Activated CD4-positive, alpha-beta memory T cell treated with anti-CD3 and anti-CD28 coated beads, Interleukin-2, amount 10 ng/mL, durations not matched to agents 7 days and 5 days (primary cell): ENCODE results near the gene CHCHD4. TPM values are rescaled to one million over a fixed set of nuclear protein-coding genes. Genes with fewer than 3 reads are reported as not detected.

Source experiments
- CTCF ChIA-PET: fragments of 350-600 bp; sonication (Branson Sonifier 250); formaldehyde crosslinking; loops from one replicate; lab custom pipeline; 2021; ENCODE audit warnings: antibody characterized with exemption, inconsistent platforms; lab: Charles Lee
- POLR2A ChIA-PET: fragments of 350-600 bp; sonication (Branson Sonifier 250); formaldehyde crosslinking; loops from one replicate; lab custom pipeline; 2021; ENCODE audit warnings: antibody characterized with exemption; lab: Charles Lee
- DNase-seq: peaks from one replicate; pipeline ENCODE4 v3.0.0-alpha.2; 2020
- H3K27ac Mint-ChIP-seq: one replicate; pipeline ENCODE4 v1.8.0; 2021; ENCODE audit warnings: mild to moderate bottlenecking, mixed read lengths
- H3K27me3 Mint-ChIP-seq: one replicate; pipeline ENCODE4 v1.8.0; 2021; ENCODE audit warnings: mixed read lengths
- H3K36me3 Mint-ChIP-seq: one replicate; pipeline ENCODE4 v1.8.0; 2021; ENCODE audit warnings: low read depth, mixed read lengths
- H3K4me1 Mint-ChIP-seq: one replicate; pipeline ENCODE4 v1.8.0; 2021; ENCODE audit warnings: mixed read lengths
- H3K4me3 Mint-ChIP-seq: one replicate; pipeline ENCODE4 v1.8.0; 2021; ENCODE audit warnings: mild to moderate bottlenecking, mixed read lengths
- H3K9me3 Mint-ChIP-seq: one replicate; pipeline ENCODE4 v1.8.0; 2021; ENCODE audit warnings: mixed read lengths
- total RNA-seq, 2 experiments: library from RNA; stranded (reverse); gene quantifications; one replicate each; pipeline ENCODE4 v1.2.3, GENCODE V29; 2021

Gene CHCHD4
- total RNA-seq, 2 experiments from 2014 or later, result 11.5 to 12.8 TPM

DNA sequence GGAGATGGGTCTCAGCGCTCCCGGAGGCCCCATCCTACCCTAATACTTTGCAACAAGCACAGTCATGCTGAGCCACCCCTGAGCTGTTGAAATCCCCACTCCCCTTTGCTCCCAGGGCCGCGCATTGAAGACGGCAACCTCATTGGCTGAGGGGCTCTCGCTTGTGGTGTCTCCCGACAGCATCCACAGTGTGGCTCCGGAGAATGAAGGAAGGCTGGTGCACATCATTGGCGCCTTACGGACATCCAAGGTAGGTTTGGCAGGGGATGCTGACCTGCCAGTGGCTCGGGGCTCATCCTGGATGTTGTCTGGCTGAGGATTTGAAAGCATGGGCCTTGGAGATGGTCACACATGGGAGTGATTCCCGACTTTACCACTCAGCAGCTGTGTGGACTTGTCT lies 6.0 kb upstream of the CHCHD4 start:
- H3K36me3 Mint-ChIP-seq, result peaks cover 82% of the 10 kb centered on the region
- H3K4me3 Mint-ChIP-seq, result no peak overlapping the region
- ChIA-PET CTCF (interaction anchor here (0.9 kb wide), 1 partner anchor 13 kb away, joined by 3 read pairs; no protein-coding TSS in a partner anchor), POLR2A (interaction anchor here (0.6 to 1.1 kb wide), 2 partner anchors 11 to 14 kb away, joined by 3 read pairs; no protein-coding TSS in a partner anchor)
- H3K27me3 Mint-ChIP-seq, result no peaks in the 10 kb centered on the region
- peaks cover 31% of the 10 kb centered on the region for H3K4me1 Mint-ChIP-seq
- no peak overlapping the region for H3K27ac Mint-ChIP-seq
- H3K9me3 Mint-ChIP-seq, result no peaks in the 10 kb centered on the region
- DNase-seq, result no peak

DNA sequence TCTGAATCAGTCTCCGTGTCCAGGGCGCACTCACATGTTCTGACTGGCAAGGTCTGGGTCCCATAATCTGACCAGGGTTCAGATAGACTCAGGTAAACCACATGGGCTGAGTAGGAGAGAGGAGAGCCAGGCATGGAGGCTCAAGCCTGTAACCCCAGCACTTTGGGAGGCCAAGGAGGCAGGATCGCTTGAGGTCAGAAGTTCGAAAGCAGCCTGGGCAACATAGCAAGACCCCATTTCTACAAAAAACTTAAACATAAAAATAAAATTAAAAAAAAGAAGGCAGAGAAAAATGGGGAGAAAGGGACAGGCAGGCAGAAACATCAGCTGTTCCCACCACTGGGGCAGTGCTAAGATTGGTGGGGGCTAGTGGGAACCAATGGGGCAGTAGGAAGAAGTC lies 5.6 kb upstream of the CHCHD4 start:
- Mint-ChIP-seq H3K36me3 (peaks cover 79% of the 10 kb centered on the region), H3K27me3 (no peaks in the 10 kb centered on the region), H3K9me3 (no peaks in the 10 kb centered on the region), H3K27ac (no peak overlapping the region), H3K4me1 (peaks cover 32% of the 10 kb centered on the region), H3K4me3 (no peak overlapping the region)
- POLR2A ChIA-PET, result no interaction called here
- CTCF ChIA-PET, result no interaction called here
- DNase-seq, result no peak

DNA sequence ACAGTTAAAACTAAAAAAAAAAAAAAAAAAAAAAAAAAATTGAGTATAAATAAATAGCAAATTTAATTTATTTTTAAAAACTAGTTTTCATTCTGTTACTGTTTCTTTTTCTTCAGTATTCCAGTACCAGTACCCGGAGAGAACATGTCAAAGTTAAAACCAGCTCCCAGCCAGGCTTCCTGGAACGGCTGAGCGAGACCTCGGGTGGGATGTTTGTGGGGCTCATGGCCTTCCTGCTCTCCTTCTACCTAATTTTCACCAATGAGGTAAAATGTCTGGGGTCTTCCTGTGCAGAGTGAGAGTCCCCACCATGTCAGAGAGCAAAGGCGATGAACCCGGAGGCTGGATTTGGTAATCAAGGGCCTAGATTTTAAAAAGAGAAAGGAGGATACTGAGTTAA lies 4.6 kb upstream of the CHCHD4 start:
- H3K27ac Mint-ChIP-seq, result no peak overlapping the region
- ChIA-PET CTCF (no interaction called here), POLR2A (interaction anchor here (1.0 to 9.0 kb wide), 2 partner anchors 13 to 46 kb away, joined by 3 to 133 read pairs; no protein-coding TSS in a partner anchor)
- no peaks in the 10 kb centered on the region for H3K27me3 Mint-ChIP-seq
- peaks cover 72% of the 10 kb centered on the region for H3K36me3 Mint-ChIP-seq
- H3K4me1 Mint-ChIP-seq, result peaks cover 32% of the 10 kb centered on the region
- no peak overlapping the region for H3K4me3 Mint-ChIP-seq
- H3K9me3 Mint-ChIP-seq, result no peaks in the 10 kb centered on the region
- no peak for DNase-seq

DNA sequence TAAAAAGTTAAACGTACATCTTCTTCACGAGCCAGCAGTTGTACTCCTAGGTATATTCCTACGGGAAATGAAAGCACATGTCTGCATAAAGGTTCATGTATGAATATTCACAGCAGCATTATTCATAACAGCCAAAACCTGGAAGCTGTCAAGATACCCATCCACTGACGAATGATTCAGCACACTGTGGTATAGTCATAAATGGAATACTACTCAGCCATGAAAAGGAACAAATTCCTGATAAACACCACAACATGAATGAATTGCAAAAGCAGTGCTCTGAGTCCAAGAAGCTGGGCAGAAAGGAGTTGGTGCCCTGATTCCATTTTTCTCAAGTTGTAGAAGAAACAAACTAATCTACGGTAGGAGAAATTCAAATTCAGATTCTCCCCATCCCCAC lies 4.1 kb upstream of the CHCHD4 start:
- ChIA-PET CTCF (interaction anchor here (0.9 kb wide), 1 partner anchor 14 kb away, joined by 3 read pairs; no protein-coding TSS in a partner anchor), POLR2A (interaction anchor here (1.0 to 9.0 kb wide), 3 partner anchors 13 to 47 kb away, joined by 3 to 133 read pairs (median 4); no protein-coding TSS in a partner anchor)
- Mint-ChIP-seq H3K4me1 (peaks cover 36% of the 10 kb centered on the region), H3K27me3 (no peaks in the 10 kb centered on the region), H3K36me3 (peaks cover 66% of the 10 kb centered on the region), H3K27ac (no peak overlapping the region), H3K4me3 (no peak overlapping the region), H3K9me3 (no peaks in the 10 kb centered on the region)
- no peak for DNase-seq

DNA sequence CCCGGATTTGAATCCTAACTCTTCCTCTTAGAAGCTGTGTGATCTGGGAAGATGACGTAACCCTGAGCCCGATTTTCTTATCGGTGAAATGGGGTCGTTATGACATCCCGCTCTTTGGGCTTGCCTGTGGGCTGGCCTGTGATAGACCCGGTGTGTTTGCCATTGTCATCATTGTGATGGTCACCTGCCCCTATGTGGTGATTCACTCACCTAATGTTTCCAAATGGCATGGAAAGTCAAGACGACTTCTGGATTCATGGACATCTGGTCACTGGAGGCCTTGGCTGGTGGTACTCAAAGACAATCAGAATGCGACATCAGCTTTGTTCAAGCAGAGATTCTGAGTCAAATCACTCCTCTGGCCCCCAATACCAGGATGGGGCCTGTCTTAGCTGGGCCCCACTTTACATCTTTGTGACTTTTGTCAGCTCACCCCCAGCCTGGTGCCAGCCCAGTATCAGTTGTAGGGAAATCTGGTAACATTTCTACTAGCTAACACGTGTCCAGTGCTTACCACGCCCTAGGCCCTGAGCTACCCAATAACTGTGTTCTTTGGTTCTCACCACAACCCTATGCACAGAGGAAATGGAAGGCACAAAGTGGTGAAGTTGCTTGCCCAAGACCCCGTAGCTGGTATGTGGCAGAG lies 3.0 kb upstream of the CHCHD4 start:
- no peaks in the 10 kb centered on the region for H3K27me3 Mint-ChIP-seq
- POLR2A ChIA-PET, result interaction anchor here (9.0 kb wide), 1 partner anchor 14 kb away, joined by 133 read pairs; no protein-coding TSS in a partner anchor
- peaks cover 47% of the 10 kb centered on the region for H3K4me1 Mint-ChIP-seq
- DNase-seq, result no peak
- no peak overlapping the region for H3K4me3 Mint-ChIP-seq
- no peak overlapping the region for H3K27ac Mint-ChIP-seq
- CTCF ChIA-PET, result interaction anchor here (0.9 kb wide), 1 partner anchor 15 kb away, joined by 3 read pairs; no protein-coding TSS in a partner anchor
- H3K9me3 Mint-ChIP-seq, result no peaks in the 10 kb centered on the region
- H3K36me3 Mint-ChIP-seq, result peaks cover 56% of the 10 kb centered on the region

DNA sequence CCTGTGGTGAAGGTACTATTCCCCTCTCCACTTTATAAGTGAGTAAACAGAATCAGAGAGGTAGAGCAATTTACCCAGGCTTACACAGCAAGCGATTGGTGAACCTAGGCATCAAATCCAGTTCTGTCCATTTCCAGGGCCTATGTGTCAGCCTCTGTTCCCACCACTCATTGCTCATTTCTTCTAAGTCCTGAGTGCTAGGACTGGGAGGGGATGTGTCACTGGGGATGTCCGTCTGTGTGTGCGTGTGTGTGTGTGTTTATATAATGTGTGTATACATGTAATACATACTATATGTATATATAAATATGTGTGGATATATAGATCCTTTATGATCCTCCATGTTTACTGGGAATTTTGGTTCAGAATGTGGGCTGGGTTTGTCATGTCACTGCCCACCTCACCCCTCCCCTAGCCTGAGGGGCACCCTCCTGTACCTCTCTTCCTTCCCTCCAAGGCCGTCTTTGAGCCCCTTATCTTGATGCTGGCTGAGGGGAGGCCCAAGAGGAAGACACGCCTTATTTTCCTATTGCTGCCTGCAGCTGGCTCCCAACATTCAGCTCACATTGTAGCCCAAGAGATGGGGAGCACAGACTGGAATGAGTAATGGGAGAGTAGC lies 2.3 kb upstream of the CHCHD4 start:
- no peak for DNase-seq
- Mint-ChIP-seq H3K27ac (no peak overlapping the region), H3K4me1 (peaks cover 53% of the 10 kb centered on the region), H3K36me3 (peaks cover 51% of the 10 kb centered on the region), H3K27me3 (no peaks in the 10 kb centered on the region), H3K4me3 (peak overlapping the region; percentile 92), H3K9me3 (no peaks in the 10 kb centered on the region)
- CTCF ChIA-PET, result interaction anchor here (3.9 kb wide), 1 partner anchor 49 kb away, joined by 13 read pairs; no protein-coding TSS in a partner anchor
- POLR2A ChIA-PET, result interaction anchor here (4.3 to 9.0 kb wide), 2 partner anchors 15 to 52 kb away, joined by 90 to 133 read pairs; partner anchors contain the start of genes LSM3 and XPC

DNA sequence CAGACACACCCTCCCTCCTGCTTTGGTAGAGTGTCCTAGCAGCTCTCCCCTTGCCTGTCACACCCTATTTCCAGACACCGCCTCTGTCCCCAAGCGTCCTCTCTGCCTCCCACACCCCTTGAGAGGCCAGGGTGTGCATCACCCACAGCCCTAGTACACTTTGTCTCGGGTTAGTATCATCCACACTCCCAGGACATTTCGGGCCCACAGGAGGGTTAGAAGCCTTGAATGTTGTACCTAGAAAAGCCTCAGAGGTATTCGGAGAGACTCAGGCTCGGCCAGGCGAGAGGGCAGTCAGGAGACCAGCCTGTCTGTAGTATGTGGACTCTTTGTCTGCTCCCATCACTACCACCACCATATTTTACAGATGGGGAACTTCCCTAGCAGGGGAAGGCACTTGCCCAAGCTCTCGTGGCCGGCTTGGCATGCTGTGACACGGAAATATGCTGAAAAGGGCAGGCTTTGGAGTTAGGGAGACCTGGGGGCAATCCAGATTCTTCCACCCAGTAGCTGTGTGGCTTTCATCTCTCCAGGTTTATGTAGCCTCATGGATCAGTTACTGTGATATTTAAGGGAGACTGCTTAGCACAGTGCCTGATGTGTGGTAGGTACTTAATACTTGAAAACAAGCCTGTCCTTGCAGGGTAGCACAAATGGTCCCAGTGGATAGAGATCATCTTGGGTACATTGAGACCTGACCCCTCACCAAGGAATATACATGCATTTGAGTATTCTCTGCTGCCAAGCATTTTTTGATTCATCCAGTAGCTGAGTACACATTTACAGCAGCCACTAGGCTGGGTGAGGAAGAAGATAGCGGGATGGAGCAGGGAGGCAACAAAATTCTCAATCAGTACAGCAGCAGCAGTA lies 1.6 kb upstream of the CHCHD4 start:
- H3K27ac Mint-ChIP-seq, result peak overlapping the region; percentile 90
- H3K4me1 Mint-ChIP-seq, result peaks cover 57% of the 10 kb centered on the region
- ChIA-PET CTCF (interaction anchor here (0.6 to 3.9 kb wide), 7 partner anchors 15 to 469 kb away, joined by 3 to 22 read pairs (median 8); partner anchors contain the start of genes LSM3 and XPC), POLR2A (interaction anchor here (0.7 to 9.0 kb wide), 6 partner anchors 8 to 820 kb away, joined by 4 to 133 read pairs (median 11); partner anchors contain the start of genes LSM3, NR2C2 and XPC)
- H3K4me3 Mint-ChIP-seq, result peak overlapping the region; percentile 92
- DNase-seq, result no peak
- H3K27me3 Mint-ChIP-seq, result no peaks in the 10 kb centered on the region
- H3K9me3 Mint-ChIP-seq, result no peaks in the 10 kb centered on the region
- peaks cover 43% of the 10 kb centered on the region for H3K36me3 Mint-ChIP-seq

DNA sequence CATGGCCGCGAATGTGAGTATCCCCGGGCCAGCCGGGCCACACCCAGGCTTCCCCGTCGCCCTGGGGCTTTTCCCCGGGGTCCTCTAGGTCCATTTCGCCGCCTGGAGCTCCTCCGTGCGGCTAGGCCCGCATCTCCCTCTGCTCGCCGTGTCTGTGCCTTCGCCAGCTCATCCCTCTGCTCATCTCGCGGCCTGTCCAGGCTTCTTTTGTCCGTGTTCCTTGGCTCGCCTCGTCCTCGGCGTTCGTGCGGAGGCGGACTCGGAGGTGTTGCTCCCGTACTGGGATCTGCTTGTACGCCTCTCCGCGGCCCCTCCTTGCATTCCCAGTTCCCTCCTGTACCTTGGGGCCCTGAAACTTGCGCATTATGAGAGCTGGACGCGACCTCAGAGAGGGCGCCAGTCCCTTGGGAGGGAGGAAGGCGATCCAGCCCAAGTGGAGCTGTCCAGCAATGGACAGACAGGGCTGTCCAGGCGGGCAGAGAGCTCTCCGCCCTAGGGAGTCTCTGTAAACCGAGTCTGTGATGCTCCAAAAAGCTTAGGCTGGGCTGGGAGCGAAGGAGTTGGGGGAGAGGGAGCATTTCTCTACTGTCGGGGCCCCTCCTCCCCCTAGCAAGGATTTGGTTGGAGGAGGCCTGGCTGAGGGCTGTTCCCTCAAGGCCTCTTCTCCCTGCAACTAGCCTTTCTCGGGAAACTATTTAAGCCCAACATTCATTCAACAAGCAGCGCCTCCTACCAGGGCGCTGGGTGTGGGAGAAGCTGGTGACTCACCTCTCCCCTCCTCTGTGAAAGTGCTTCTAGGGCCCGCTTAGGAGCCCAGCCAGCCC lies 735 bp upstream of the CHCHD4 start:
- DNase-seq, result peak; percentile 67
- Mint-ChIP-seq H3K4me3 (peak overlapping the region; percentile 92), H3K27ac (peak overlapping the region; percentile 90), H3K36me3 (peaks cover 39% of the 10 kb centered on the region), H3K9me3 (no peaks in the 10 kb centered on the region), H3K4me1 (peaks cover 57% of the 10 kb centered on the region), H3K27me3 (no peaks in the 10 kb centered on the region)
- ChIA-PET CTCF (interaction anchor here (0.6 to 3.9 kb wide), 10 partner anchors 15 to 468 kb away, joined by 3 to 22 read pairs (median 9); partner anchors contain the start of genes LSM3 and XPC), POLR2A (interaction anchor here (0.7 to 9.0 kb wide), 13 partner anchors 9 to 821 kb away, joined by 3 to 133 read pairs (median 6); partner anchors contain the start of genes LSM3, NR2C2 and XPC)

DNA sequence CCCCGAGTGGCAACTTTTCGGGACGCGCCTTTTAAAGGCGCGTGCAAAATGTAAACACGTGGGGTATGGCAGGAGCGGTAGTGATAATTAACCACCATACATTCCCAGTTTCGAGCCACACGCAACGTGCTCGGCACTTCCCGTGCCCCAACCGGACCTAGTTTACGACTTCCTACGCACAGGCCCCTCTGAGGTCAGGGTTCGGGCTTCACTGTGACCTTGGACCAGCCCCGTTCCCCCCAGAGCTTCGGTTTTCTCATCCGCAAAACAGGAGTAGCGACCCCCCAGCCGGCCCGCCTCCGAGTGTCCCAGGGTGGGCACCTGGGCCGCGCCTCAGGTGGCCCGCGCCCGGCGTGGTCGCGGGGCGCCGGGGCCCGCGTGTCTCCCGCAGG lies 451 bp downstream of the CHCHD4 start:
- Mint-ChIP-seq H3K27ac (peak overlapping the region; percentile 82), H3K4me1 (peaks cover 59% of the 10 kb centered on the region), H3K9me3 (no peaks in the 10 kb centered on the region), H3K36me3 (peaks cover 32% of the 10 kb centered on the region), H3K27me3 (no peaks in the 10 kb centered on the region), H3K4me3 (peak overlapping the region; percentile 92)
- POLR2A ChIA-PET, result interaction anchor here (1.1 to 9.0 kb wide), 16 partner anchors 8 to 823 kb away, joined by 3 to 133 read pairs (median 6); partner anchors contain the start of genes CCDC174, LSM3, NR2C2 and XPC
- DNase-seq, result peak; percentile 71
- CTCF ChIA-PET, result interaction anchor here (1.2 to 3.9 kb wide), 7 partner anchors 19 to 227 kb away, joined by 4 to 22 read pairs (median 11); partner anchors contain the start of genes LSM3 and XPC

DNA sequence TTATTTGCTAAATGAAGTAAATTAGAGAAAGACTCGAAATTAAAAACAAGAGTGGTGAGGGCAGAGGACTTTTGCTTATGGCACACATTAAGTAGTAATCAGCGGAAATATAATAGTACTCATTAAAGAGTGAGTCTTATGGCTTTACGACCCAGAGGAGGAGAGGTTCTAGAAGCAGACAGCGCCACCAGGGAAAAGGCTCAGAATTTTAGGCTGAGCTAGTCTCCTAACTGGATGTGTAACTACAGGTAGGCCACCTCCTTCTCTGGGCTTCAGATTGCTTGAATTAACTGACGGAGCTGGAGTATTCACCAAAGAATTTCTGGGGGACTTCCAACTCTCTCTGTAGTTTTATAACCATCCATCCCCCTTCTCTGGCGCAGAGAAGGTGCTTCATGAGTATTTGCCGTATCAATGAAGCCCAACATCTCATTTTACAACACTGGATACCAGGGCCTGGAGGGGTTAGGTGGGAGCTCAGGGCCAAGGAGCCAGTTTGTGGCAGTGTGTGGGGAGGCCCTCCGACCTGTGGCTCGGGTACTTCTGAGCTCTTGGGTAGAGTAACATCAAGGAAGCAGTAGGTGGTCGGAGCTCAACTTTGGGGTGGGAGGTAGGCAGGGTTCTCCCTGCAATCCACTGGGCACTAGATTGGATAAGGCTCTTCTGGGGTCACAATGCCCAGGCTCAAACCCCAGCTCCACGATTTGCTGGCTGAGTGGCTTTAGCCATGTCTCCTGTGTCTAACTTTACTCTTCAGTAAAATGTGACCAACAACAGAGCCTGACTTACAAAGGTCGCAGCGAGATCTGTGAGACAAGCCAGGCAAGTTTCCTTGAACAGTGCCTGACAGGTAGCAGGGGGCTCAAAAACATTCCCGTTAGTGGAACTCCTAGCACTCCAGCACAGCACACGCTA lies 1.1 kb downstream of the CHCHD4 start:
- H3K9me3 Mint-ChIP-seq, result no peaks in the 10 kb centered on the region
- peak overlapping the region; percentile 92 for H3K4me3 Mint-ChIP-seq
- ChIA-PET POLR2A (interaction anchor here (1.1 to 9.0 kb wide), 13 partner anchors 8 to 528 kb away, joined by 3 to 133 read pairs (median 7); partner anchors contain the start of genes CCDC174, LSM3 and XPC), CTCF (interaction anchor here (0.8 to 3.9 kb wide), 6 partner anchors 26 to 232 kb away, joined by 3 to 22 read pairs (median 11); partner anchors contain the start of genes LSM3 and XPC)
- no peaks in the 10 kb centered on the region for H3K27me3 Mint-ChIP-seq
- DNase-seq, result no peak
- peaks cover 58% of the 10 kb centered on the region for H3K4me1 Mint-ChIP-seq
- H3K36me3 Mint-ChIP-seq, result peaks cover 26% of the 10 kb centered on the region
- H3K27ac Mint-ChIP-seq, result peak overlapping the region; percentile 82
